ENCODE data around the gene CTNNBL1.
"Not testable (repeated sequence)": the region's sequence is repeated elsewhere in the genome, so short reads cannot be mapped to it uniquely, and the experiment has no call there.

CTNNBL1 gene

GRCh38 chr20:37823296-37823980 lies 129.6 kb downstream of the CTNNBL1 start:
- DNase-seq, result no peak

- no peak for DNase-seq
Observed at GRCh38 chr20:37827605-37828004, 133.8 kb downstream of the CTNNBL1 start.

GRCh38 chr20:37828684-37829083 lies 134.9 kb downstream of the CTNNBL1 start:
- no peak for DNase-seq

- DNase-seq, result no peak
Observed at GRCh38 chr20:37829128-37829527, 135.3 kb downstream of the CTNNBL1 start.

- no peak for DNase-seq
Observed at GRCh38 chr20:37833221-37833896, 139.5 kb downstream of the CTNNBL1 start.

- DNase-seq, result no peak
Observed at GRCh38 chr20:37836926-37837325, 143.1 kb downstream of the CTNNBL1 start.

- no peak for DNase-seq
Observed at GRCh38 chr20:37837924-37838323, 144.1 kb downstream of the CTNNBL1 start.

- no peak for DNase-seq
Observed at GRCh38 chr20:37838769-37839431, 145.1 kb downstream of the CTNNBL1 start.

- peak; percentile 24 for DNase-seq
Observed at GRCh38 chr20:37839432-37839827, 145.6 kb downstream of the CTNNBL1 start.

GRCh38 chr20:37839955-37840354 lies 146.1 kb downstream of the CTNNBL1 start:
- no peak for DNase-seq

- DNase-seq, result no peak
Observed at GRCh38 chr20:37841389-37841788, 147.6 kb downstream of the CTNNBL1 start.

GRCh38 chr20:37841971-37842370 lies 148.1 kb downstream of the CTNNBL1 start:
- no peak for DNase-seq

- DNase-seq, result no peak
Observed at GRCh38 chr20:37845241-37845681, 151.4 kb downstream of the CTNNBL1 start.

GRCh38 chr20:37845878-37846277 lies 152.0 kb downstream of the CTNNBL1 start:
- no peak for DNase-seq

GRCh38 chr20:37846573-37846972 lies 152.7 kb downstream of the CTNNBL1 start:
- DNase-seq, result no peak

GRCh38 chr20:37848706-37849105 lies 154.9 kb downstream of the CTNNBL1 start:
- no peak for DNase-seq

GRCh38 chr20:37849156-37849555 lies 155.3 kb downstream of the CTNNBL1 start:
- no peak for DNase-seq

- DNase-seq, result no peak
Observed at GRCh38 chr20:37849566-37849965, 155.7 kb downstream of the CTNNBL1 start.

GRCh38 chr20:37850036-37850592 lies 156.3 kb downstream of the CTNNBL1 start:
- no peak for DNase-seq

- no peak for DNase-seq
Observed at GRCh38 chr20:37850724-37851355, 157.0 kb downstream of the CTNNBL1 start.

- no peak for DNase-seq
Observed at GRCh38 chr20:37852666-37853065, 158.8 kb downstream of the CTNNBL1 start.

GRCh38 chr20:37853823-37854375 lies 160.1 kb downstream of the CTNNBL1 start:
- no peak for DNase-seq

GRCh38 chr20:37856034-37856433 lies 162.2 kb downstream of the CTNNBL1 start:
- DNase-seq, result not testable (repeated sequence)

Measured in DMS79 (cell line).